GM12891 (cell line): ENCODE results near the gene FAM219A.

Experiments used
- DNase-seq: peaks from one replicate; pipeline ENCODE4 v3.0.0; 2011; ENCODE audit warnings: low spot score; ENCODE audit not compliant: insufficient read length
- FAIRE-seq: peaks from 2 replicates; lab custom pipeline; 2011; peaks lifted over from hg19 to GRCh38; lab: Jason Lieb, UNC
- PAX5 ChIP-seq: IDR thresholded peaks from 2 replicates; pipeline ENCODE4 v1.6.1; 2011; ENCODE audit warnings: low read length, moderate library complexity, mild to moderate bottlenecking; ENCODE audit not compliant: insufficient read depth, severe bottlenecking
- POLR2A ChIP-seq: IDR thresholded peaks from 2 replicates; pipeline ENCODE4 v1.6.1; 2011; ENCODE audit warnings: low read depth, low read length, control low read depth
- POLR2AphosphoS5 ChIP-seq: IDR thresholded peaks from 2 replicates; pipeline ENCODE4 v1.6.1; 2011; ENCODE audit warnings: low read depth, low read length, control low read depth
- POU2F2 ChIP-seq: IDR thresholded peaks from 2 replicates; pipeline ENCODE4 v1.6.1; 2011; ENCODE audit warnings: low read depth, mild to moderate bottlenecking, control low read depth, low read length, moderate library complexity
- SPI1 ChIP-seq: IDR thresholded peaks from 2 replicates; pipeline ENCODE4 v1.6.1; 2011; ENCODE audit warnings: low read depth, low read length, control low read depth
- TAF1 ChIP-seq: IDR thresholded peaks from 2 replicates; pipeline ENCODE4 v1.6.1; 2011; ENCODE audit warnings: low read depth, low read length, control low read depth

The FAM219A gene

DNA sequence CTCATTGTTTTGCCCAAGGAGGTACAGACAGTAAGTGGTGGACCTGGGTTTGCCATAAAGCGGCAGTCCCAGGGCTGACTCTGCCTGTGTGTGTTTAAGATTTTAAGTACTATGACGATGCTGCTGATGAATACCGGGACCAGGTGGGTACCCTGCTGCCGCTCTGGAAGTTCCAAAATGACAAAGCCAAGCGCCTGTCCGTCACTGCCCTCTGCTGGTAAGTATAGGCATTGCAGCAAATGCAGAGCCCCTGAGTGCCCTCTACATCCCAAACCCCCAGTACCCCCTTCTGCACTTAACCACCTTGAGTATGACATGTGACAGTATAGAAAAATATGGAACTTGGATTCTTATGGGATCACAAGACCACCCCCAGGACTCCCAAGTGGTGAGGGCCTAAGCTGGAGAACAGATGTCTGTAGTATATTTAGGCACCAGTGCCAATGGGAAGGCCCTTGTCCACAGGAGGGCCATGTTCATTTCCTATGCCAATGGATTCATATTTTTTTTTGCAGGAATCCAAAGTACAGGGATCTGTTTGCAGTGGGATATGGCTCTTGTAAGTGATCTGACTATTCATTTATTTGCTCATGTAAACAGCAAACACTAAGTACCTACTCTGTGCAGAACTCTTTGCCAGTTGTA lies 42.4 kb upstream of the FAM219A start:
- peak; percentile 44 for DNase-seq
- peak; percentile 78 for FAIRE-seq
- TF ChIP-seq POU2F2 (0 out of 2 replicates have a peak, but pooled peaks have one; percentile 18), POLR2A (no peak), PAX5 (no peak), POLR2AphosphoS5 (no peak)

DNA sequence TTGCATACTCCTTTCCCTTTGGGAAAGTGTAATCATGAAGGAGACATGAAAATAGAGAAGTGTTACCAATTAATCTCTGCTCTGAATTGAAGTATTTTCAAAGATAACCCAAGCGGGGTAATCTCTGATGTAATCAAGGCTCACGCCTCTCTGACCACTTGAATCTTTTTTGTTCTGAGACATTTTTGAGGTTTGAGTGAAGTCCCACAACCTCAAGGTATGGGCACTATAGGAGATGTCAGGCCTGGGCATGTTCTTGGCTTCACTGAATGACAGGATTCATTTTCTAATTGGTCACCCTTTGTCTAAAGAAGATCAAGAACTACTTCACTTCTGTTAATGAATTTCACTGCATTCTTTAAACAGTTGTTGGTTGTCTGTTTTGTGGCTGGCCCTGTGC lies 40.7 kb upstream of the FAM219A start:
- no peak for DNase-seq
- FAIRE-seq = no peak
- no peak for TF ChIP-seq POLR2A
- no peak for TF ChIP-seq POLR2AphosphoS5
- no peak for TF ChIP-seq PAX5
- no peak for TF ChIP-seq SPI1
- TF ChIP-seq POU2F2 = no peak
- no peak for TF ChIP-seq TAF1

DNA sequence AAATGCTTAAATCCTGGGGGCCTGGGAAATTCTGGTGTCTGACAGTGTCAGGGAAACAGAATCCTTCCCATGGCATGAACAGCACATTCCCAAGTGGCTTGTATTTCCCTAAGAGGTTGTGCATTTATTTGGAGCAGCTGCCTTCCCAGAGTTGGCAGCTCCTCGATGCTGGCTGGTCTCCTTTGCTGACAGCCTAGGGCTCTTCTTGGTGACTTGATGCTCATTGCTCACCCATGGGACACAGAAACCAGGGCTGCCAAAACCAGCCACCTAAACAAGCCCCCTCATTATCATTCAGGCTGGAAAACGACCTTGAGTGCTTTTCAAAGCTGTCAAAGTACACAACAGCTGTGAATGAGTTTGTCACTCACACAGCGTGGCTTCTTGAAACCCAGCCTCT lies 40.2 kb upstream of the FAM219A start:
- DNase-seq = no peak
- FAIRE-seq = no peak
- no peak for TF ChIP-seq TAF1
- TF ChIP-seq PAX5 = no peak
- TF ChIP-seq SPI1 = no peak
- no peak for TF ChIP-seq POLR2AphosphoS5
- no peak for TF ChIP-seq POU2F2
- no peak for TF ChIP-seq POLR2A

DNA sequence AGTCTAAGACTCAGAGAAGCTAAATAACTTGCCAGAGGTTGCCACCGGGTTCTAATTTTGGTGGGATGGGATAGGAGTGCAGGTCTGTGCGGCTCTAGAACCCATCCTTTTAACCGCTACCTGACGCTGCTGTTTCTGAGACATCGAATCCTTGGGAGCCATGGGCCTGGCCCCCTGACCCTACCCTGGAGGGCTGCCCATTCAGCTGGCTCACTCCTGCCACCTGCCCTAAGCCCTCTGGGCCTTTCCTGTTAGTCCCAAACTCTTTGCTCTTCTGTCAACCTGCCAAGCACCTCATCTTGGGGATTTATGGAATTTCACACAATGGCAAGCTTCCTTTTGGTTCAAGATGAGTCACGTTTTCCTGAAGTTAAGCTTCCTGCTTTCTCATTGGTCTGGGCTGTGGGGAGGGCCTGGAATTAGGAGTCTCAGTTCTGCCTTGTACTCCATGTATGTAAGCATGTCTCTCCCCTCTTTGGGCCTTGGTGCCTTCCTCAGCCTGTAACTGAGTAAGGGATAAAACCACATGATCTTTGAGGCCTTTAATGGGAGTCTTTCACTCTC lies 37.9 kb upstream of the FAM219A start:
- DNase-seq = no peak
- no peak for FAIRE-seq
- TF ChIP-seq SPI1 (no peak), TAF1 (no peak), POLR2AphosphoS5 (no peak), PAX5 (no peak), POLR2A (no peak), POU2F2 (no peak)

DNA sequence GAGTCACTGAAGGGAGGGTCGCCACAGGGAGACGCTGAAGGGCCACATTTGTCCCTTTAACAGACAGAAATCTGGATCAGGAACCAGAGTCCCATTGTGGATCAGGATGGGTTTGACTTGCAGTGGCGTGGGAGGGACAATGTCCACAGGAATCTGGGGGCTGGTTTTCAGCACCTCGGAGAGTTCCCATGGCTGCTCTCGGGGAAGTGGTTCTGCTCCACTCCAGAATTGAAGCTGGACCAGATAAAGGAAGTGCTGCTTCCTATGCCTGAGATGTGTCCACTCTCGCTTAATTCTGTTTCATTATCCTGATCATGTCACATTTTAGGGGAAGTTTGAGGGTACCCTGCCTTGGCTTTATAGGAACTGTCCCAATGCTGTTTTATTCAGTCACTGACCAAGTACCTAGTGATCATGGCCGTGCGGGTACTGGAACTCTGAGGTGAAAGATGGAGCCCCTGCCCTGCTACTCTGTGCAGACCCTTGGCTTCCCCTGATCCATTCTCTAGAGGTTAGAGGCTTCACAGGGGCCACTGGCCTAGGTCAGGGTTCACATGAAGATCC lies 35.7 kb upstream of the FAM219A start:
- DNase-seq (no peak), FAIRE-seq (no peak)
- TF ChIP-seq SPI1 = no peak
- TF ChIP-seq POLR2A = no peak
- no peak for TF ChIP-seq PAX5
- TF ChIP-seq TAF1 = no peak
- no peak for TF ChIP-seq POLR2AphosphoS5

DNA sequence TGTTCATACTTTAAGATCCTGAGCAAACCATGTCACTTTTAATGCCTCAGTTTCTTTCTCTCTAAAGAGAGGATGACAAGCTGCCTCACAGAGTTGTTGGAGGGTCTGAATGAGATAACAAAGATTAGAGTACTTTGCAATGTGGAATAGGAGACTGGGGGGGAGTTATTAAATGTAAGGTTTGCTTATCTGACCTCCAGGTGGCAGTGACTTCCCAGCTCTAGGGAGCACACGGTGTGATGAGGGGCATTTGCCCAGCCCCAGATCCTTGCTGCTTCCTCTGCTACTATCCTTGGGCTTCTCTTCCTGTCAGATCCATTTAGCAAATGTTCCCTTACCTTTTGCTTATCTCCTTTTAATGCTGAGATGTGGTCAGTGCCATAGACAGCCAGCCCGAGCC lies 33.7 kb upstream of the FAM219A start:
- FAIRE-seq = no peak
- no peak for DNase-seq
- no peak for TF ChIP-seq POLR2A
- no peak for TF ChIP-seq SPI1
- no peak for TF ChIP-seq POU2F2
- no peak for TF ChIP-seq POLR2AphosphoS5
- no peak for TF ChIP-seq PAX5
- TF ChIP-seq TAF1 = no peak

DNA sequence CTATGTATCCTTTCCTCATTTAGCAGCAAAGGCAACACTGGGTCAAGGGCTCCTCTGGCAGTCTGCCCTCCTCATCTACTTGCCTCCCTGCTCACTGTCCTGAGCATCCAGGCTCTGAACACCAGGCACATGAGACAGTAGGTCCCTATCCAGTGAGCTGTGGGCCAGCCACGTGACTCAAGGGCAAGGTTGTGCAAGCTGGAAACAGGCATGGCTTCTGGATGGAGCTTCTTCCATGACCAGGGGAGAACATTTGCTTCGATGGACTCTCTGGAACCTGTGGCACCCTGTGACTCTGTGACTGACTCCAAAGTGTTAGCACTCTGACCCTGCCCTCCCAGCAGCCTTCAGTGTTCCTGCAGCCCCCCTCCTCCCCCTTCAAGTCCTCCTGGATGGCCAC lies 33.2 kb upstream of the FAM219A start:
- DNase-seq = no peak
- no peak for TF ChIP-seq TAF1
- TF ChIP-seq POLR2A = no peak
- TF ChIP-seq SPI1 = no peak
- TF ChIP-seq PAX5 = no peak
- no peak for TF ChIP-seq POU2F2
- TF ChIP-seq POLR2AphosphoS5 = no peak
- FAIRE-seq = no peak

DNA sequence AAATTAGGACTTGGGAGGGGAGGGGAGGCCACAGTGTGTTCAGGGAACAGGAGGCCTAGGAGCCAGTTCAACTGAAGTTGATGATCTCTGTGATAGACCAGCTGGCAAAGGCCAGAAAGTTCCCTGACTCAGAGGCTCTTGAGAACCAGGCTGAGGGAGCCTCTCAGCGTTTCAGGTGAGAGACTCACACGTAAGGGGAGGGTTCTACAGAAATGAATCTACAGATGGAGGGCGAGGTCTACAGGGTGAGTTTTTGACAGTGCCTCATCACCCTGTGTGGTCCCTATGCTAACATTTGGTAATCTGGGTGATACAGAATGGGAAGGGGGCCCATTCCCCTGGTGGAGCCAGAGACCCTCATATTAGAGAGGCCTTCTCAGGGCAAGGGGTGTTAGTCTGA lies 32.4 kb upstream of the FAM219A start:
- TF ChIP-seq PAX5 = no peak
- TF ChIP-seq SPI1 = no peak
- no peak for TF ChIP-seq POU2F2
- TF ChIP-seq POLR2AphosphoS5 = no peak
- TF ChIP-seq TAF1 = no peak
- TF ChIP-seq POLR2A = no peak
- DNase-seq = no peak
- no peak for FAIRE-seq

DNA sequence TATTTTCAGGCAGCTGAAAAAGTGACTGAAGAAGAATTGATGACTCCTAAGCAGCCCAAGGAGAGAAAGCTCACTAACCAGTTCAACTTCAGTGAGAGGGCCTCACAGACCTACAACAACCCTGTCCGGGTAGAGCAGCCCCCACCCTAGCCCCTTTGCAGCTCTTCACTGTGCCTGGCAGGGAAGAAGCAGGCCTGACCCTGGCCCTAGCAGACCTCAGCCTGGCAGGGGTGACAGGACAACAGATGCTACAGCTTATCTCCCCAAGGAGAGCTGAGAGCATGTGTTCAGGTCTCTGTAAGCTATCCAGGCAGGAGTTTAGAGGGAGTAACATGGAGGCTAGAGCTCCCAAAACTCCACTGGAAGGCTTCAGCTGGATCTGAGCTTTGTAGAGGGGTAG lies 32.0 kb upstream of the FAM219A start:
- DNase-seq (no peak), FAIRE-seq (no peak)
- no peak for TF ChIP-seq POU2F2
- no peak for TF ChIP-seq POLR2A
- TF ChIP-seq POLR2AphosphoS5 = no peak
- no peak for TF ChIP-seq TAF1
- no peak for TF ChIP-seq PAX5
- no peak for TF ChIP-seq SPI1

DNA sequence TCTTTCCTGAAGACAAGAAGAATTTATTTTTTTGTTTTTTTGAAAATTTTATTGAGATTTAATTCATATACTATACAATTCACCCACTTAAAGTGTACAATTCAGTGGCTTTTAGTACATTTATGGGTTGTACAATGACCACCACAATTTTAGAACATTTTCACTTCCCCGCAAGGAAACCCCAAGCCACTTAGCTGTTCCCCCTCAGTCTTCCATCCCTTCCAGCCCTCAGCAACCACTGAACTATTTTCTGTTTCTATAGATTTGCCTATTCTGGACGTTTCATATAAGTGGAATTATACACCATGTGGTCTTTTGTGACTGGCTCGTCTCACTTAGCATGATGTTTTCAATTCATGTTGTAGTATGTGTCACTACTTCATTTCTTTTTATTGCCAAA lies 28.2 kb upstream of the FAM219A start:
- FAIRE-seq = no peak
- TF ChIP-seq POU2F2 (no peak), SPI1 (peak; percentile 45; the same call in 1 of the 2 replicates)
- no peak for DNase-seq
